Measurements from ENCODE around the gene CHCHD10.

- TF ChIP-seq CTCF (IDR thresholded peaks at IDR 0.05; ENCODE audit: low read depth, low read length, poor library complexity, severe bottlenecking) (no peak), EZH2phosphoT487 (IDR thresholded peaks at IDR 0.05; ENCODE audit: borderline replicate concordance, low read length) (no peak)
Observed at GRCh38 chr22:23722724-23723123, 45.0 kb downstream of the CHCHD10 start.

Data from DOHH2 (cell line).